PC-9 (cell line): ENCODE results near the gene SVEP1. TPM values are rescaled to one million over a fixed set of nuclear protein-coding genes. Genes with fewer than 3 reads are reported as not detected.

Source experiments
- BruUV-seq: library from RNA; stranded (reverse); fragments of 400-500 nt; replicated peaks from 2 replicates; lab custom pipeline; 2021; lab: Mats Ljungman, UMichigan
- CTCF ChIA-PET: fragments of 300-600 bp; sonication (Branson Sonifier 250); formaldehyde crosslinking; loops from one replicate; lab custom pipeline; 2022; ENCODE audit warnings: antibody characterized with exemption; lab: Charles Lee
- POLR2A ChIA-PET: fragments of 300-600 bp; sonication (Branson Sonifier 250); formaldehyde crosslinking; loops from one replicate; lab custom pipeline; 2022; ENCODE audit warnings: antibody characterized with exemption; ENCODE audit not compliant: unreplicated experiment; lab: Charles Lee
- DNase-seq, 2 experiments: peaks; one replicate each; pipeline versions ENCODE4 v3.0.0 to v3.0.0-alpha.2; 2015 to 2022; ENCODE audit warnings: mixed read lengths in 1 of 2
- H2AFZ ChIP-seq: fragments of 200-600 bp; sonication (generic); 2 replicates; pipeline ENCODE4 v1.8.1; 2017; ENCODE audit warnings: antibody characterized with exemption
- H3F3A ChIP-seq: fragments of 200-600 bp; sonication (generic); 2 replicates; pipeline ENCODE4 v1.8.1; 2017; ENCODE audit warnings: antibody characterized with exemption, mild to moderate bottlenecking, low read depth; ENCODE audit not compliant: insufficient read depth
- H3K27ac ChIP-seq: fragments of 200-600 bp; sonication (generic); 2 replicates; pipeline ENCODE4 v1.6.1; 2016; ENCODE audit warnings: mixed run types
- H3K27me3 ChIP-seq: fragments of 200-600 bp; sonication (generic); 2 replicates; pipeline ENCODE4 v1.6.1; 2016; ENCODE audit warnings: low read depth, mixed run types; ENCODE audit not compliant: insufficient read depth
- H3K36me3 ChIP-seq: fragments of 200-600 bp; sonication (generic); 2 replicates; pipeline ENCODE4 v1.6.1; 2016; ENCODE audit warnings: low read depth, mixed run types
- H3K4me1 ChIP-seq: fragments of 200-600 bp; sonication (generic); replicated peaks from 2 replicates; pipeline ENCODE4 v1.6.1; 2016; ENCODE audit warnings: mixed run types; ENCODE audit not compliant: insufficient read depth
- H3K4me2 ChIP-seq: fragments of 200-600 bp; sonication (generic); 2 replicates; pipeline ENCODE4 v1.6.1; 2017; ENCODE audit warnings: mixed run types
- H3K4me3 ChIP-seq: fragments of 200-600 bp; sonication (generic); 2 replicates; pipeline ENCODE4 v1.6.1; 2016; ENCODE audit warnings: mixed run types
- H3K79me2 ChIP-seq: fragments of 200-600 bp; sonication (generic); 2 replicates; pipeline ENCODE4 v1.6.1; 2017; ENCODE audit warnings: low read depth, mixed run types
- H3K9me2 ChIP-seq: fragments of 200-600 bp; sonication (generic); 2 replicates; pipeline ENCODE4 v1.8.1; 2017; ENCODE audit warnings: mild to moderate bottlenecking; ENCODE audit not compliant: insufficient read depth
- H3K9me3 ChIP-seq: fragments of 200-600 bp; sonication (generic); 2 replicates; pipeline ENCODE4 v1.8.1; 2016; ENCODE audit warnings: low read depth; ENCODE audit not compliant: insufficient read depth
- H4K20me1 ChIP-seq: fragments of 200-600 bp; sonication (generic); 2 replicates; pipeline ENCODE4 v1.8.1; 2017; ENCODE audit not compliant: insufficient read depth
- CTCF ChIP-seq: fragments of 200-600 bp; sonication (generic); conservative IDR thresholded peaks from 2 replicates; pipeline ENCODE4 v1.6.1; 2017; ENCODE audit warnings: mixed run types, antibody characterized with exemption, mild to moderate bottlenecking, moderate library complexity
- EZH2 ChIP-seq: fragments of 200-600 bp; sonication (generic); IDR thresholded peaks from 2 replicates; pipeline ENCODE4 v1.8.0; 2017; ENCODE audit warnings: antibody characterized with exemption, low read depth
- intact Hi-C: fragments of 100-400 bp; cut with micrococcal nuclease; formaldehyde crosslinking; loops from one replicate; pipeline ENCODE4 v1.10.0; 2022; ENCODE audit not compliant: unreplicated experiment
- total RNA-seq: library from RNA; stranded (reverse); gene quantifications from 2 replicates; pipeline ENCODE4 v1.2.3, GENCODE V29; 2021

Gene SVEP1
- total RNA-seq, 1 experiment from 2014 or later, result 3.3 TPM

- H3K36me3 ChIP-seq, result no peaks in the 10 kb centered on the region
- H3K4me2 ChIP-seq, result no peak overlapping the region
- no TSS peak for BruUV-seq
- intact Hi-C loops, result no loop called here
- no peaks in the 10 kb centered on the region for H3K27me3 ChIP-seq
- H3K4me1 ChIP-seq, result no peaks in the 10 kb centered on the region
- no peak overlapping the region for H2AFZ ChIP-seq
- no peaks in the 10 kb centered on the region for H3K79me2 ChIP-seq
- H4K20me1 ChIP-seq, result no peaks in the 10 kb centered on the region
- POLR2A ChIA-PET, result no interaction called here
- H3K27ac ChIP-seq, result no peak overlapping the region
- no peaks in the 10 kb centered on the region for H3K9me2 ChIP-seq
- H3K4me3 ChIP-seq, result no peak overlapping the region
- no peaks in the 10 kb centered on the region for H3K9me3 ChIP-seq
- CTCF ChIA-PET, result interaction anchor here (0.6 kb wide), 1 partner anchor 84 kb away, joined by 3 read pairs; no protein-coding TSS in a partner anchor
- no peaks in the 10 kb centered on the region for H3F3A ChIP-seq
- DNase-seq, result no peak
- TF ChIP-seq CTCF (no peak), EZH2 (no peak)
Measured at GRCh38 chr9:110457245-110457644, 122.3 kb downstream of the SVEP1 start.

GRCh38 chr9:110456681-110457080 lies 122.9 kb downstream of the SVEP1 start:
- intact Hi-C loops, result no loop called here
- no TSS peak for BruUV-seq

GRCh38 chr9:110455860-110456259 lies 123.7 kb downstream of the SVEP1 start:
- intact Hi-C loops, result no loop called here
- Histone ChIP-seq H3K27me3 (no peaks in the 10 kb centered on the region), H3K9me3 (no peaks in the 10 kb centered on the region), H3F3A (no peaks in the 10 kb centered on the region), H3K4me2 (no peak overlapping the region), H4K20me1 (no peaks in the 10 kb centered on the region), H3K27ac (no peak overlapping the region), H3K4me3 (no peak overlapping the region), H3K79me2 (no peaks in the 10 kb centered on the region), H3K36me3 (no peaks in the 10 kb centered on the region), H3K9me2 (no peaks in the 10 kb centered on the region), H2AFZ (no peak overlapping the region), H3K4me1 (no peaks in the 10 kb centered on the region)
- ChIA-PET POLR2A (no interaction called here), CTCF (no interaction called here)
- no TSS peak for BruUV-seq
- no peak for DNase-seq
- TF ChIP-seq CTCF, result no peak
- TF ChIP-seq EZH2, result no peak

More at GRCh38 chr9:110456681-110457080, 122.9 kb downstream of the SVEP1 start:
- Histone ChIP-seq H2AFZ (no peak overlapping the region), H3K27me3 (no peaks in the 10 kb centered on the region), H3K27ac (no peak overlapping the region), H3K36me3 (no peaks in the 10 kb centered on the region), H3K9me3 (no peaks in the 10 kb centered on the region), H3K4me3 (no peak overlapping the region), H3K4me1 (no peaks in the 10 kb centered on the region), H3K79me2 (no peaks in the 10 kb centered on the region), H4K20me1 (no peaks in the 10 kb centered on the region), H3K4me2 (no peak overlapping the region), H3F3A (no peaks in the 10 kb centered on the region), H3K9me2 (no peaks in the 10 kb centered on the region)
- no peak for TF ChIP-seq EZH2
- no peak for TF ChIP-seq CTCF
- POLR2A ChIA-PET, result no interaction called here
- DNase-seq, result no peak
- CTCF ChIA-PET, result interaction anchor here (0.6 kb wide), 1 partner anchor 85 kb away, joined by 3 read pairs; no protein-coding TSS in a partner anchor
